Vagina (tissue), 2 donors: ENCODE results near the gene S100A13. TPM values are rescaled to one million over a fixed set of nuclear protein-coding genes. Genes with fewer than 3 reads are reported as not detected.

Experiments used
- DNase-seq, 2 donors: peaks; one replicate each; pipeline ENCODE4 v3.0.0-alpha.2; 2017; ENCODE audit errors: extremely low spot score in 2 of 2
- H3K27ac ChIP-seq: fragments of 200-600 bp; sonication (generic); one replicate; pipeline ENCODE4 v1.5.1; 2019
- H3K27me3 ChIP-seq: fragments of 200-600 bp; sonication (generic); one replicate; pipeline ENCODE4 v1.5.1; 2019
- H3K36me3 ChIP-seq, 2 donors: fragments of 200-600 bp; sonication (generic); one replicate each; pipeline ENCODE4 v1.5.1; 2017 to 2019
- H3K4me1 ChIP-seq: fragments of 200-600 bp; sonication (generic); one replicate; pipeline ENCODE4 v1.5.1; 2019
- H3K4me3 ChIP-seq, 2 donors: fragments of 200-600 bp; sonication (generic); 1 replicate in 1 of 2; 2 replicates in 1 of 2; pipeline ENCODE4 v1.5.1; 2016 to 2019
- H3K9me3 ChIP-seq: fragments of 200-600 bp; sonication (generic); one replicate; pipeline ENCODE4 v1.5.1; 2019
- CTCF ChIP-seq, 3 experiments: fragments of 450-650 bp in 2 of 3; fragments of 200-600 bp in 1 of 3; sonication (generic) in 1 of 3; IDR thresholded peaks; one replicate each; pipeline ENCODE4 v1.5.1; 2017 to 2019; ENCODE audit warnings: antibody characterized with exemption in 3 of 3, mild to moderate bottlenecking in 2 of 3, moderate library complexity in 2 of 3
- POLR2A ChIP-seq, 2 donors: fragments of 450-650 bp; IDR thresholded peaks; one replicate each; pipeline ENCODE4 v1.6.1; 2017; ENCODE audit warnings: antibody characterized with exemption in 2 of 2, mild to moderate bottlenecking in 2 of 2, moderate library complexity in 2 of 2
- POLR2AphosphoS5 ChIP-seq, 2 donors: sonication (generic); formaldehyde crosslinking; IDR thresholded peaks; one replicate each; pipeline ENCODE4 v1.9.0; 2017; ENCODE audit warnings: antibody characterized with exemption in 2 of 2, mild to moderate bottlenecking in 2 of 2, low read depth in 1 of 2; ENCODE audit not compliant: insufficient read depth in 1 of 2
- intact Hi-C: fragments of 100-400 bp; cut with DNase I; formaldehyde crosslinking; loops from one replicate; pipeline ENCODE4 v1.15.1; 2023
- total RNA-seq: library from RNA; depleted of rRNA; stranded (reverse); fragments of >200 nt; gene quantifications from one replicate; pipeline ENCODE4 v1.2.3, GENCODE V29; 2016

S100A13 gene
- total RNA-seq, 1 donor from 2014 or later, result 116 TPM

- intact Hi-C loops, result no loop called here
- H3K27ac ChIP-seq, result peak overlapping the region; percentile 96
- peak overlapping the region; percentile 46 to 68 for H3K4me3 ChIP-seq
- H3K36me3 ChIP-seq, result peaks cover 0 to 27% of the 10 kb centered on the region in 2 donors
- H3K4me1 ChIP-seq, result peaks cover 58% of the 10 kb centered on the region
- TF ChIP-seq POLR2A (IDR thresholded peaks at IDR 0.05), result peak in 1 of 2 donors; percentile 18
- peak; percentile 51 to 68 for TF ChIP-seq POLR2AphosphoS5 (IDR thresholded peaks at IDR 0.05; ENCODE audit: insufficient read depth in 1 of 2, low read depth in 1 of 2)
- TF ChIP-seq CTCF (IDR thresholded peaks at IDR 0.05), result no peak
- DNase-seq, result peak in 1 of 2 donors; percentile 90
- H3K9me3 ChIP-seq, result no peaks in the 10 kb centered on the region
- H3K27me3 ChIP-seq, result no peaks in the 10 kb centered on the region
Observed at GRCh38 chr1:153608742-153609584, 18.3 kb downstream of the S100A13 start.

- H3K36me3 ChIP-seq, result peaks cover 0 to 27% of the 10 kb centered on the region in 2 donors
- TF ChIP-seq POLR2AphosphoS5 (IDR thresholded peaks at IDR 0.05; ENCODE audit: insufficient read depth in 1 of 2, low read depth in 1 of 2) (no peak), POLR2A (IDR thresholded peaks at IDR 0.05) (no peak)
- H3K4me1 ChIP-seq, result peaks cover 51% of the 10 kb centered on the region
- H3K4me3 ChIP-seq, result peak overlapping the region; percentile 46 to 68
- no peaks in the 10 kb centered on the region for H3K27me3 ChIP-seq
- peak overlapping the region; percentile 96 for H3K27ac ChIP-seq
- intact Hi-C loops, result no loop called here
- H3K9me3 ChIP-seq, result no peaks in the 10 kb centered on the region
- DNase-seq, result no peak
Observed at GRCh38 chr1:153608089-153608682, 19.1 kb downstream of the S100A13 start.

- no peaks in the 10 kb centered on the region for H3K9me3 ChIP-seq
- H3K4me3 ChIP-seq, result peak overlapping the region in 1 of 2 donors; percentile 68
- no peaks in the 10 kb centered on the region for H3K27me3 ChIP-seq
- H3K36me3 ChIP-seq, result peaks cover 0 to 27% of the 10 kb centered on the region in 2 donors
- DNase-seq, result no peak
- TF ChIP-seq POLR2A (IDR thresholded peaks at IDR 0.05) (no peak), POLR2AphosphoS5 (IDR thresholded peaks at IDR 0.05; ENCODE audit: insufficient read depth in 1 of 2, low read depth in 1 of 2) (no peak), CTCF (IDR thresholded peaks at IDR 0.05) (no peak)
- peaks cover 48% of the 10 kb centered on the region for H3K4me1 ChIP-seq
- intact Hi-C loops, result no loop called here
- peak overlapping the region; percentile 96 for H3K27ac ChIP-seq
Observed at GRCh38 chr1:153607381-153607780, 19.9 kb downstream of the S100A13 start.

GRCh38 chr1:153606194-153606593, 21.1 kb downstream of the S100A13 start:
- peaks cover 44% of the 10 kb centered on the region for H3K4me1 ChIP-seq
- H3K4me3 ChIP-seq, result no peak overlapping the region
- no peaks in the 10 kb centered on the region for H3K27me3 ChIP-seq
- H3K27ac ChIP-seq, result no peak overlapping the region
- TF ChIP-seq POLR2AphosphoS5 (IDR thresholded peaks at IDR 0.05; ENCODE audit: insufficient read depth in 1 of 2, low read depth in 1 of 2), result no peak
- TF ChIP-seq POLR2A (IDR thresholded peaks at IDR 0.05), result no peak
- no peak for TF ChIP-seq CTCF (IDR thresholded peaks at IDR 0.05)
- no peaks in the 10 kb centered on the region for H3K9me3 ChIP-seq
- DNase-seq, result no peak
- H3K36me3 ChIP-seq, result peaks cover 0 to 27% of the 10 kb centered on the region in 2 donors
- intact Hi-C loops, result no loop called here

GRCh38 chr1:153602749-153603148, 24.6 kb downstream of the S100A13 start:
- no peak overlapping the region for H3K4me3 ChIP-seq
- DNase-seq, result no peak
- H3K27ac ChIP-seq, result no peak overlapping the region
- peaks cover 0 to 26% of the 10 kb centered on the region in 2 donors for H3K36me3 ChIP-seq
- H3K4me1 ChIP-seq, result peaks cover 10% of the 10 kb centered on the region
- no peaks in the 10 kb centered on the region for H3K9me3 ChIP-seq
- intact Hi-C loops, result no loop called here
- no peak for TF ChIP-seq POLR2A (IDR thresholded peaks at IDR 0.05)
- TF ChIP-seq POLR2AphosphoS5 (IDR thresholded peaks at IDR 0.05; ENCODE audit: insufficient read depth in 1 of 2, low read depth in 1 of 2), result no peak
- TF ChIP-seq CTCF (IDR thresholded peaks at IDR 0.05), result no peak
- H3K27me3 ChIP-seq, result no peaks in the 10 kb centered on the region
